GM20000 (cell line): ENCODE measurements around the gene YPEL1.

ENCODE experiments used
- DNase-seq: peaks from one replicate; pipeline ENCODE4 v3.0.0; 2012; ENCODE audit warnings: low spot score
- TF ChIP-seq, protein P1 (sequence below): IDR thresholded peaks from 2 replicates; pipeline ENCODE4 v1.5.1; 2012; ENCODE audit warnings: mild to moderate bottlenecking, control low read depth; ENCODE audit errors: extremely low read depth, missing control alignments

YPEL1 gene

DNA sequence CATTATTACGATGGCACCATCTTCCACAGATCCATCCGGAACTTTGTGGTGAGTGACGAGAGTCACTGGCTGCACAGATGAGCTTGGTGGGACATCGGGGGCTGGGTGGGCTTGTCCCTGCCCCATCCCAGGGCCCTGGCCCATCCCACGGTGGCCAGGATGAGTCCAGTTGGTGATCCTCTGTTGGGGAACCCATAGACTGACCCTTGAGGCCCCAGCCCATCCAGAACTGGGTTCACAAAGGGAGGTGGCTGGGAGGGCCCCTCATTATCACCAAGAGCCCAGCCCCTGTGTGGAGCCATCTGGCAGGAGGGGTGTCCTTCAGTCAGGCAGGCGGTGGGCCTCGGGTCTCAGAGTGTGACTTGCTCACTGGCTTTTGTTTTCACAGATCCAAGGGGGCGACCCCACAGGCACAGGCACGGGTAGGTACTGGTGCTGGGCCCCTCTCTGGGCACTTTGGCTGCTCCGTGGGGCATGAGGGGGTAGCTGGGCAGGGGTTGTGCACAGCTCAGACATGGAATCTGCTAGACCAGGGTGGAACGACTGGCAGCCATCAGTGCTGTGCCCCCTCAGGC lies 47.8 kb downstream of the YPEL1 start:
- TF ChIP-seq, protein P1, sequence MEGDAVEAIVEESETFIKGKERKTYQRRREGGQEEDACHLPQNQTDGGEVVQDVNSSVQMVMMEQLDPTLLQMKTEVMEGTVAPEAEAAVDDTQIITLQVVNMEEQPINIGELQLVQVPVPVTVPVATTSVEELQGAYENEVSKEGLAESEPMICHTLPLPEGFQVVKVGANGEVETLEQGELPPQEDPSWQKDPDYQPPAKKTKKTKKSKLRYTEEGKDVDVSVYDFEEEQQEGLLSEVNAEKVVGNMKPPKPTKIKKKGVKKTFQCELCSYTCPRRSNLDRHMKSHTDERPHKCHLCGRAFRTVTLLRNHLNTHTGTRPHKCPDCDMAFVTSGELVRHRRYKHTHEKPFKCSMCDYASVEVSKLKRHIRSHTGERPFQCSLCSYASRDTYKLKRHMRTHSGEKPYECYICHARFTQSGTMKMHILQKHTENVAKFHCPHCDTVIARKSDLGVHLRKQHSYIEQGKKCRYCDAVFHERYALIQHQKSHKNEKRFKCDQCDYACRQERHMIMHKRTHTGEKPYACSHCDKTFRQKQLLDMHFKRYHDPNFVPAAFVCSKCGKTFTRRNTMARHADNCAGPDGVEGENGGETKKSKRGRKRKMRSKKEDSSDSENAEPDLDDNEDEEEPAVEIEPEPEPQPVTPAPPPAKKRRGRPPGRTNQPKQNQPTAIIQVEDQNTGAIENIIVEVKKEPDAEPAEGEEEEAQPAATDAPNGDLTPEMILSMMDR, result no peak
- no peak for DNase-seq

DNA sequence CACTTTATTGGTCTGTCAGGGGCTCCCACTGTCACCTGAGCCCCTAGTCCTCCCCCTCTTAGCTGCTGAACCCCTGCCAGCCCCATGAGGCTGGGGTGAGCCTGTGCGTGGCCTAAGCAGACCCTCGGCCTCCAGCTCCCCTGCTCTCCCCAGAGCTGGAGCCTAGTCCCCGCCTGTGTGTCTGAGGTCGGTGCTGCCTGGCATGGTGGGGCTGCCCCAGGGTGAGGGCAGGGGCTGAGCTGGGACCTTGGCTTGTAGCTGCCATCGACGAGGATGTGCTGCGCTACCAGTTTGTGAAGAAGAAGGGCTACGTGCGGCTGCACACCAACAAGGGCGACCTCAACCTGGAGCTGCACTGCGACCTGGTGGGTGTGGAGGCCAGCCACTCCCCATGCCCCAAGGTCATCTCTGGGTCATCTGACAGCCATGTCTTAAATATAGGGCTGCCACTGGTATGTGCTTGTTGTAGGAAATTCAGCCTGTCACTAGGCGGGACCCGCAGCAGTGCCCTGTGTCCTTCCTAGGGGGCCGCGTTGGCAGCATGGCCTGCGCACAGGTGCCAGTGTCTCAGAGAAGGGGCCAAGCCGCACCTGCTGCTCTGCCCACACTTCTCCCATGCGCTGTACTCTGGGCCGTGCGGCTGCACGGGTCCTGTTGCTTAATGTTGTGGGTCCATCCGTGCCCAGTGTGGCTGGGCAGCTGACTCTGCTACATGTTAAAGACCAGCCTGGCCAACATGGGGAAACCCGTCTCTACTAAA lies 48.8 kb downstream of the YPEL1 start:
- TF ChIP-seq, protein P1, result no peak
- DNase-seq, result no peak

- TF ChIP-seq, protein P1, result no peak
- no peak for DNase-seq
Observed at GRCh38 chr22:21686193-21686608, 49.4 kb downstream of the YPEL1 start.

- no peak for DNase-seq
- TF ChIP-seq, protein P1, result no peak
Observed at GRCh38 chr22:21685164-21685513, 50.5 kb downstream of the YPEL1 start.

DNA sequence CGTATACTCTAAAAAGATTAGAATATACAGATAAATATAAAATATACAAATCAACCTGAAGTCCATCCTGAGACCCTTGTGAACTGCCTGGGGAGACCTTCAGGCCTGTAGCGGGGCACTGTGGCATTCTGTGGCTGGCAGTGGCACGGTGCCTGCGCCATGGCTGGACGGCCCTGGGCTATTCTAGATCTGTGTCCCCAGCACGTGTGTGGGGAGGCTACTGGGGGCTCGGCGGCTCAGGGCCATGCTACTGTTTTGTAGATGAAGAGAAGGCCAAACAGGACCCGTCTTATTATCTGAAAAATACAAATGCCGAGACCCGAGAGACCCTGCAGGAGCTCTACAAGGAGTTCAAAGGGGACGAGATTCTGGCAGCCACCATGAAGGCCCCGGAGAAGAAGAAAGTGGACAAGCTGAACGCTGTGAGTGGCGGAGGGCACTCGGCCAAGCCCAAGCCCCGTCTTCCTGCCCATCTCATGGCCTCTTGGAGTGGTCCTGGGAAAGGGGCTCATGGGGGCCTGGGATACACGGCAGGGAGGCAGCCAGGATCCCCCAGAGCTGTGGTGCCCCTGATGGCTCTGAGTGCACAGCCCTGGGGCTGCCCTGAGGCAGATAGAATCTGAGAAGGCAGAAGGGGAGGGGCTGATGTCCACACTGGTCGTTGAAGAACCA lies 51.0 kb downstream of the YPEL1 start:
- TF ChIP-seq, protein P1, result no peak
- DNase-seq, result no peak

GRCh38 chr22:21683401-21683811 lies 52.2 kb downstream of the YPEL1 start:
- TF ChIP-seq, protein P1, result no peak
- DNase-seq, result no peak
